Measurements from ENCODE around the gene MPI. TPM values are rescaled to one million over a fixed set of nuclear protein-coding genes. Genes with fewer than 3 reads are reported as not detected.

The MPI gene
- total and polyA plus RNA-seq, 2 experiments from 2014 or later = 34.8 to 79.0 TPM

- Histone ChIP-seq H3K27me3 (replicated peaks; ENCODE audit: insufficient read depth) (no peaks in the 10 kb centered on the region), H3K9me2 (ENCODE audit: insufficient read depth) (no peaks in the 10 kb centered on the region), H3K36me3 (ENCODE audit: low read depth) (no peaks in the 10 kb centered on the region), H3K4me3 (no peak overlapping the region), H3K79me2 (ENCODE audit: insufficient read depth) (peaks cover 54% of the 10 kb centered on the region), H3K27ac (no peak overlapping the region), H3F3A (ENCODE audit: insufficient read depth) (no peaks in the 10 kb centered on the region), H3K9me3 (ENCODE audit: low read depth) (no peaks in the 10 kb centered on the region), H3K4me2 (ENCODE audit: unreplicated experiment) (no peak overlapping the region), H2AFZ (no peak overlapping the region), H3K4me1 (ENCODE audit: insufficient read depth) (no peaks in the 10 kb centered on the region), H4K20me1 (ENCODE audit: insufficient read depth) (no peaks in the 10 kb centered on the region), H3K9ac (no peak overlapping the region)
- TF ChIP-seq EZH2 (IDR thresholded peaks at IDR 0.05; ENCODE audit: insufficient read depth, poor library complexity, severe bottlenecking) (no peak), EZH2phosphoT487 (IDR thresholded peaks at IDR 0.05; ENCODE audit: insufficient read depth, low read depth) (no peak)
- no peak for DNase-seq
- in situ Hi-C loops (cut with MboI) = no loop called here
- WGBS, 2 experiments (ENCODE audit: low coverage in 1 of 2, low lambda C conversion rate in 2 of 2, missing lambda C conversion rate in 2 of 2) = 93 to 96% methylated on average over 10 to 13 of the region's 13 CpGs
Measured at GRCh38 chr15:74854453-74855022, 35.3 kb upstream of the MPI start.

GRCh38 chr15:74855857-74856256 lies 34.0 kb upstream of the MPI start:
- no peak overlapping the region for H3K4me2 ChIP-seq (ENCODE audit: unreplicated experiment)
- WGBS, 2 experiments (ENCODE audit: low coverage in 1 of 2, low lambda C conversion rate in 2 of 2, missing lambda C conversion rate in 2 of 2) = 40 to 59% methylated on average over 2 of the region's 2 CpGs
- no peaks in the 10 kb centered on the region for H3K9me2 ChIP-seq (ENCODE audit: insufficient read depth)
- no peaks in the 10 kb centered on the region for H3F3A ChIP-seq (ENCODE audit: insufficient read depth)
- no peak overlapping the region for H2AFZ ChIP-seq
- no peak overlapping the region for H3K27ac ChIP-seq
- no peaks in the 10 kb centered on the region for H3K27me3 ChIP-seq (replicated peaks; ENCODE audit: insufficient read depth)
- H4K20me1 ChIP-seq (ENCODE audit: insufficient read depth) = no peaks in the 10 kb centered on the region
- TF ChIP-seq EZH2 (IDR thresholded peaks at IDR 0.05; ENCODE audit: insufficient read depth, poor library complexity, severe bottlenecking) (no peak), EZH2phosphoT487 (IDR thresholded peaks at IDR 0.05; ENCODE audit: insufficient read depth, low read depth) (no peak)
- no peaks in the 10 kb centered on the region for H3K4me1 ChIP-seq (ENCODE audit: insufficient read depth)
- H3K4me3 ChIP-seq = no peak overlapping the region
- H3K79me2 ChIP-seq (ENCODE audit: insufficient read depth) = peaks cover 67% of the 10 kb centered on the region
- in situ Hi-C loops (cut with MboI) = no loop called here
- no peak for DNase-seq
- no peaks in the 10 kb centered on the region for H3K9me3 ChIP-seq (ENCODE audit: low read depth)
- no peak overlapping the region for H3K9ac ChIP-seq
- no peaks in the 10 kb centered on the region for H3K36me3 ChIP-seq (ENCODE audit: low read depth)

- no peaks in the 10 kb centered on the region for H3K9me3 ChIP-seq (ENCODE audit: low read depth)
- no peak for TF ChIP-seq EZH2 (IDR thresholded peaks at IDR 0.05; ENCODE audit: insufficient read depth, poor library complexity, severe bottlenecking)
- no peak for TF ChIP-seq EZH2phosphoT487 (IDR thresholded peaks at IDR 0.05; ENCODE audit: insufficient read depth, low read depth)
- no peak overlapping the region for H3K27ac ChIP-seq
- no peaks in the 10 kb centered on the region for H3K36me3 ChIP-seq (ENCODE audit: low read depth)
- no peaks in the 10 kb centered on the region for H3K9me2 ChIP-seq (ENCODE audit: insufficient read depth)
- 100% methylated on average over 1 of the region's 1 CpG for WGBS, 2 experiments (ENCODE audit: low coverage in 1 of 2, low lambda C conversion rate in 2 of 2, missing lambda C conversion rate in 2 of 2)
- H3K9ac ChIP-seq = no peak overlapping the region
- no peaks in the 10 kb centered on the region for H3F3A ChIP-seq (ENCODE audit: insufficient read depth)
- no peak overlapping the region for H3K4me2 ChIP-seq (ENCODE audit: unreplicated experiment)
- no peak overlapping the region for H2AFZ ChIP-seq
- in situ Hi-C loops (cut with MboI) = no loop called here
- DNase-seq = no peak
- H3K27me3 ChIP-seq (replicated peaks; ENCODE audit: insufficient read depth) = no peaks in the 10 kb centered on the region
- H3K4me3 ChIP-seq = no peak overlapping the region
- no peaks in the 10 kb centered on the region for H3K4me1 ChIP-seq (ENCODE audit: insufficient read depth)
- no peaks in the 10 kb centered on the region for H4K20me1 ChIP-seq (ENCODE audit: insufficient read depth)
- H3K79me2 ChIP-seq (ENCODE audit: insufficient read depth) = peaks cover 74% of the 10 kb centered on the region
Measured at GRCh38 chr15:74856537-74856936, 33.3 kb upstream of the MPI start.

- Histone ChIP-seq H3F3A (ENCODE audit: insufficient read depth) (no peaks in the 10 kb centered on the region), H3K27ac (no peak overlapping the region), H3K27me3 (replicated peaks; ENCODE audit: insufficient read depth) (no peaks in the 10 kb centered on the region), H3K9me2 (ENCODE audit: insufficient read depth) (no peaks in the 10 kb centered on the region), H3K79me2 (ENCODE audit: insufficient read depth) (peaks cover 79% of the 10 kb centered on the region), H3K36me3 (ENCODE audit: low read depth) (no peaks in the 10 kb centered on the region), H3K9ac (no peak overlapping the region), H2AFZ (no peak overlapping the region), H3K4me3 (no peak overlapping the region), H3K4me1 (ENCODE audit: insufficient read depth) (no peaks in the 10 kb centered on the region), H3K4me2 (ENCODE audit: unreplicated experiment) (no peak overlapping the region), H3K9me3 (ENCODE audit: low read depth) (no peaks in the 10 kb centered on the region), H4K20me1 (ENCODE audit: insufficient read depth) (no peaks in the 10 kb centered on the region)
- DNase-seq = no peak
- TF ChIP-seq EZH2phosphoT487 (IDR thresholded peaks at IDR 0.05; ENCODE audit: insufficient read depth, low read depth) = no peak
- TF ChIP-seq EZH2 (IDR thresholded peaks at IDR 0.05; ENCODE audit: insufficient read depth, poor library complexity, severe bottlenecking) = no peak
- WGBS, 2 experiments (ENCODE audit: low coverage in 1 of 2, low lambda C conversion rate in 2 of 2, missing lambda C conversion rate in 2 of 2) = 74 to 84% methylated on average over 5 of the region's 5 CpGs
- in situ Hi-C loops (cut with MboI) = no loop called here
Measured at GRCh38 chr15:74857082-74857655, 32.7 kb upstream of the MPI start.
